ENCODE results near the gene ACSS3. TPM values are rescaled to one million over a fixed set of nuclear protein-coding genes. Genes with fewer than 3 reads are reported as not detected.

Gene ACSS3
- total and polyA plus RNA-seq, 9 donors: 15.8 to 67.0 (median 39.1) TPM

DNA sequence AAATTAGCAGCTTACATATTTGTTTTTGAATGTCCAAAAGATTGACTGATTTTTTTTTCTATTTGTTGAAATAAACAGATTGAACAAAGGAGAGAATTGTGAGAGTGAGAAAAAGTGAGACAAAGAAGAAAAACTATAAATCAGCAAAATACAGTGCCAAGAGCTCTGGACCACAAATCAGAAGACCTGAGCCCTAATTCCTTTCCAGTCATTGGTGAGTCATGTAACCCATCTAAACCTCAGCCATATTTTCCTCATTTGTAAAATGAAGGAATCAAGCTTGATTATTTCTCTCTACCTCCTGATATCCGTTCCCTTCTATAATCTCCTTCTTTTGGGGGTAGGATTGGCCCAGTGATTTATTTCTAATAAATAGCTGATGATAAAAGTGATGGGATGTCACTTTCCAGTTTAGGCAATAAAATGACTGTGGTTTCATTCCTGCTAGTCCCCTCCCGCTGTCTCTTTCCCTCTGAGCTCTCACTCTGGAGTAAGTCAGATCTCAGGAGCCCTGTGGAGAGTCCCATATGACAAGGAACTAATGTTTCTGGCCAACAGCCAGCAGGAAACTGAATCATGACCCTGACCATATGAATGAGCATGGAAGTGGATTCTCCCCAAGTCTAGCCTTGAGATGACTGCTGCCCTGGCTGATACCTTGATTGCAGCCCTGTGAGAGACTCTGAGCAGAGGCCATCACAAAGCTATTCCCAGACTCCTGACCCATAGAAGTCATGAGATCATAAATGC lies 218.9 kb downstream of the ACSS3 start:
- Histone ChIP-seq H3K36me3 (no peaks in the 10 kb centered on the region), H3K4me3 (no peak overlapping the region), H3K4me1 (ENCODE audit: insufficient read depth) (no peaks in the 10 kb centered on the region), H3K9me3 (no peaks in the 10 kb centered on the region), H3K27ac (no peak overlapping the region), H3K27me3 (no peaks in the 10 kb centered on the region)
- no peak for DNase-seq
- intact Hi-C loops (cut with DNase I): no loop called here
- TF ChIP-seq EP300 (IDR thresholded peaks at IDR 0.05) (no peak), POLR2A (IDR thresholded peaks at IDR 0.05) (no peak)
- TF ChIP-seq, protein P1, sequence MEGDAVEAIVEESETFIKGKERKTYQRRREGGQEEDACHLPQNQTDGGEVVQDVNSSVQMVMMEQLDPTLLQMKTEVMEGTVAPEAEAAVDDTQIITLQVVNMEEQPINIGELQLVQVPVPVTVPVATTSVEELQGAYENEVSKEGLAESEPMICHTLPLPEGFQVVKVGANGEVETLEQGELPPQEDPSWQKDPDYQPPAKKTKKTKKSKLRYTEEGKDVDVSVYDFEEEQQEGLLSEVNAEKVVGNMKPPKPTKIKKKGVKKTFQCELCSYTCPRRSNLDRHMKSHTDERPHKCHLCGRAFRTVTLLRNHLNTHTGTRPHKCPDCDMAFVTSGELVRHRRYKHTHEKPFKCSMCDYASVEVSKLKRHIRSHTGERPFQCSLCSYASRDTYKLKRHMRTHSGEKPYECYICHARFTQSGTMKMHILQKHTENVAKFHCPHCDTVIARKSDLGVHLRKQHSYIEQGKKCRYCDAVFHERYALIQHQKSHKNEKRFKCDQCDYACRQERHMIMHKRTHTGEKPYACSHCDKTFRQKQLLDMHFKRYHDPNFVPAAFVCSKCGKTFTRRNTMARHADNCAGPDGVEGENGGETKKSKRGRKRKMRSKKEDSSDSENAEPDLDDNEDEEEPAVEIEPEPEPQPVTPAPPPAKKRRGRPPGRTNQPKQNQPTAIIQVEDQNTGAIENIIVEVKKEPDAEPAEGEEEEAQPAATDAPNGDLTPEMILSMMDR (IDR thresholded peaks at IDR 0.05): no peak
- 83 to 93% (median 86%) methylated on average over 2 of the region's 2 CpGs for WGBS, 3 donors

DNA sequence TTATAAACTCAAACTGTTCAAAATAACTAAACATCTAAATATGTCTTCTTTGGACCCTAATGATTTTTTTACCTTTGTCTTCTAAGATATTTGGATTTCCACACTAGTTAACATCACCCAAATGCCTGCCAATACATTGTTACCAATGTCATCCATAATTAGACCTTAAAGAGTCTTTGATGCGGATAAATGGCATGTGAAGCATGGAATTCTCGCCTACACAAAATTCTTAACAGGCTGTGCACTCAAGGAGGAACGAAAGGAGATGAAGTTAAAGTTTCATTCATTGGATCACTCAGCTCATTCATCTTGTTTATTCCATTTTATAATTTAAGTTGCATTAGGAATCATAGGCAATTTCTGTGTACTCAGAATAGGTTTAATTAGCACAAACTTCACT lies 219.7 kb downstream of the ACSS3 start:
- H3K27me3 ChIP-seq: no peaks in the 10 kb centered on the region
- H3K4me3 ChIP-seq: no peak overlapping the region
- no peak for TF ChIP-seq POLR2A (IDR thresholded peaks at IDR 0.05)
- WGBS, 3 donors: 74 to 83% (median 81%) methylated on average over 3 of the region's 3 CpGs
- no peak overlapping the region for H3K27ac ChIP-seq
- H3K36me3 ChIP-seq: no peaks in the 10 kb centered on the region
- intact Hi-C loops (cut with DNase I): no loop called here
- no peak for DNase-seq
- no peaks in the 10 kb centered on the region for H3K9me3 ChIP-seq
- no peaks in the 10 kb centered on the region for H3K4me1 ChIP-seq (ENCODE audit: insufficient read depth)

DNA sequence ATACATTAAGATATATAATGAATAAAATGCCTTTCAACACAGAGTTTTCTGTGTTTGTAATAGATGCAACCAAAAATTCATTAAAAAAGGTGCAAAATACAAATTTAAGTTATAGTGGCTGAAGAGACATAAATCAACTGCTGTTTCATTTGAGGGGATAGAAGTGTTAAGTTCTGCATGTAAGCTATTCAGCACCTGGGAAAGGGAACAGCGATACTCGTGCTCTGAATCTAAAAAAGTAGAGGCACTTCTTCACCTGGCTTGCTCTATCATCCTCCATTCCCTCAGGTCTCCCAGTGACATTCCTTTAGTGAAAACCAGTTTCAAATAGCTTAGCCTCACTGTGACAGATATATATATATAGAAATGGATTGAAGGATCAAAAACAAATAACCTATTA lies 222.6 kb downstream of the ACSS3 start:
- intact Hi-C loops (cut with DNase I): no loop called here
- Histone ChIP-seq H3K4me1 (ENCODE audit: insufficient read depth) (no peaks in the 10 kb centered on the region), H3K36me3 (no peaks in the 10 kb centered on the region), H3K27ac (no peak overlapping the region), H3K27me3 (no peaks in the 10 kb centered on the region), H3K4me3 (no peak overlapping the region), H3K9me3 (no peaks in the 10 kb centered on the region)
- 45 to 58% (median 48%) methylated on average over 2 of the region's 2 CpGs for WGBS, 3 donors
- TF ChIP-seq EP300 (IDR thresholded peaks at IDR 0.05) (no peak), POLR2A (IDR thresholded peaks at IDR 0.05) (no peak)
- TF ChIP-seq, protein P1 (IDR thresholded peaks at IDR 0.05): no peak
- DNase-seq: no peak

DNA sequence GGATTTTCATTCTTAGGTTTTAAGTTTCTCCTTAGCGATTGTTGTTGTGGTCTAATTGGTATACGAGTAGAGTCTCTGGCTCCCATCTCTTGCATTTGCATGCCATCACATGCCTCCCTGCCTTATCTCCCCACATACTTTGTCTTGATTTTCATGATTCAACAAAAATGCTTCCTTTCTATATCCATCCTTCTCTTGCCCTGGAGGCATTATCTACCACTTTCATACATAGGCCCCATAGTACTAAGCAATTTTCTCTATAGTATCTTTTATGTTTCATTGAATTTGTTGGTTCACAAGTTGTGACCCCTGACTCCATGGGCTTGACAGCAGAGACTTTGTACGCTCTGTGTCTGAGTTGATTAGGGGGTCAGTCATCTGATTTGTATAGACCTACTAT lies 226.1 kb downstream of the ACSS3 start:
- intact Hi-C loops (cut with DNase I): no loop called here
- H3K36me3 ChIP-seq: no peaks in the 10 kb centered on the region
- H3K4me1 ChIP-seq (ENCODE audit: insufficient read depth): no peaks in the 10 kb centered on the region
- no peaks in the 10 kb centered on the region for H3K9me3 ChIP-seq
- WGBS, 3 donors: 92 to 94% (median 93%) methylated on average over 3 of the region's 3 CpGs
- TF ChIP-seq EP300 (IDR thresholded peaks at IDR 0.05) (no peak), POLR2A (IDR thresholded peaks at IDR 0.05) (no peak)
- TF ChIP-seq, protein P1 (IDR thresholded peaks at IDR 0.05): no peak
- H3K27ac ChIP-seq: no peak overlapping the region
- H3K27me3 ChIP-seq: no peaks in the 10 kb centered on the region
- H3K4me3 ChIP-seq: no peak overlapping the region
- DNase-seq: no peak

Small RNA genes lying within 50 kb of the gene (microRNA-seq; reads per million reads assigned to microRNA genes)
- 0.47 to 1.9 (median 0.89) reads per million in 3 donors for gene MIR4699

Small RNA genes lying within 50 kb of the gene (small RNA-seq; reads per million reads assigned to genes)
- gene MIR4699: not detected

Other genes with a start within 250 kb of the ACSS3 start
- gene LIN7A, start 140.1 kb upstream of the ACSS3 start, total RNA-seq: 10 to 100 TPM in 1 of 7 donors, 1 to 10 TPM in 6; 3.2 to 13.1 (median 8.0) TPM
- gene LIN7A, start 140.1 kb upstream of the ACSS3 start, polyA plus RNA-seq: 1 to 10 TPM; 2.6 to 5.8 TPM

Measured in ovary (tissue), 9 donors.